Left lobe of liver (tissue), 2 donors: ENCODE data around the gene CRYBA2. TPM values are rescaled to one million over a fixed set of nuclear protein-coding genes. Genes with fewer than 3 reads are reported as not detected.

Experiments used
- ATAC-seq: fragments of 200-7000 bp; cut with Tn5 transposase; one replicate; pipeline ENCODE4 v1.9.1; 2020; ENCODE audit warnings: mild to moderate bottlenecking, moderate library complexity
- DNase-seq: peaks from one replicate; pipeline ENCODE4 v3.0.0-alpha.2; 2020; ENCODE audit warnings: low spot score
- total RNA-seq: library from RNA; stranded (reverse); gene quantifications from one replicate; pipeline ENCODE4 v1.2.1, GENCODE V29; 2021
- donor health status: DM: no; HTN: no; CAD: no; lungs with moderate emphysema.
- donor health status: DM: no; HTN: yes; CAD: no.

The CRYBA2 gene
- total RNA-seq, 1 donor from 2014 or later, result not detected

GRCh38 chr2:218983263-218983933 is 9.8 kb downstream of the CRYBA2 start:
- no peak for ATAC-seq

GRCh38 chr2:218982586-218983262 is 10.5 kb downstream of the CRYBA2 start:
- no peak for ATAC-seq
- no peak for DNase-seq

More at GRCh38 chr2:218983263-218983933, 9.8 kb downstream of the CRYBA2 start:
- DNase-seq, result no peak

- peak; percentile 63 for ATAC-seq
- no peak for DNase-seq
Measured at GRCh38 chr2:218981881-218982585, 11.2 kb downstream of the CRYBA2 start.

GRCh38 chr2:218981390-218981880 is 11.8 kb downstream of the CRYBA2 start:
- DNase-seq, result no peak
- ATAC-seq, result no peak

DNA sequence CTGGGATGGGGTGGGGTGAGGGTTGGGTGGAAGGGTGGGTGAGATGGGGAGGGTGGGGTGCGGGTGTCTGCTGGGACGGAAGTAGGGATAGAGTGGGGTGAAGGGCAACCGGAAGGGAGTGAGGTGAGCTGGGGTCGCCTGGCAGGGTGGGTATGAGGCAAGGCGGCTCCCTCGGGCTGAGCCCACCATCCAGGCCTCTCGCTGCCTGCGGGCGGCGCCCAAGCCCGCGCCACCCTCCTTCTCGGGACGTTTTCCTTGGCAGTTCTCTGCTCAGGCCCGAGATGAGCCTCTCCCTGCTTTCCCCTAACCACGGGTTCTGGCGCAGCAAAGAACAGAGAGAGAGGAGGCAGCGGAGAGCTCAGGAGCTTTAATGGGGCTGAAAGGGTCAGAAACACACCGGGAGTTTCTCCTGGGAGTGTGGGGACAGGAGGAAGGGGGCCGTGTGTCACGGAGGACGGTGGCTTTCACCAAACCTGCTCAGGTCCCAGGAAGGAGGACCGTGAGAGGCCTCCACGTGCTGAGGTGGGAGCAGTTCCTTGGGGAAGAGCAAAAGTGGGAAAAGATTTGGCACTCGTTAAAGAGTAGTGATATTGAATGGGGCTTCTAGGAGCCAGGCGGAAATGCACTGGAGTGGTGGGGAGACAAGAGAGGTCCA is 12.4 kb downstream of the CRYBA2 start:
- DNase-seq, result no peak
- ATAC-seq, result no peak

GRCh38 chr2:218979846-218980734 is 13.1 kb downstream of the CRYBA2 start:
- ATAC-seq (peak; percentile 95), DNase-seq (peak; percentile 80)

DNA sequence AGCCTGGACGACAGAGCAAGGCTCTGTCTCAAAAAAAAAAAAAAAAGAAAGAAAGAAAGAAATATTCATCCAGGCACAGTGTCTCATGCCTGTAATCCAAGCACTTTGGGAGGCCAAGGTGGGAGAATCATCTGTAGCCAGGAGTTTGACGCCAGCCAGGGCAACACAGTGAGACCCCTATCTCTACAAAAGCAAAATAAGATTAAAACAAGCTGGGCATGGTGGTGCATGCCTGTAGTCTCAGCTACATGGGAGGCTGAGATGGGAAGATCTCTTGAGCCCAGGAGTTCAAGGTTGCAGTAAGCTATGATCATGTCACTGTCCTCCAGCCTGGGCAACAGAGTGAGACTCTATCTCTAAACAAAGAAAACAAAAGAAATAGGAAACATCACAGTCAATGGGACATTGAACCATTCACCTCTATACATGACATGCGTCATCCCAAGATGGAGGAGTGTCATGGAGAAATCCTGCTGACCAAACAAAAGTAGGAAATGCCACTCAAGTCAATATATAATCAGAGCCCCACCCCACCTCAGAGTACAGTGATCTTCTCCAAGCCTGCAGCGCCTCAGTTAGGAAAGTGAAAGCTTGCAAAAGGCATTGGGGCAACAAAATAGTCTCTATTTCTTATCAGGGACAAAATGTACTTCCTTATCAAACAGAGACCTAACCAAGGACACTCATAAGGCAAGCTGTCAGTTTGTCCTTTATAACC is 18.0 kb downstream of the CRYBA2 start:
- ATAC-seq, result no peak

DNA sequence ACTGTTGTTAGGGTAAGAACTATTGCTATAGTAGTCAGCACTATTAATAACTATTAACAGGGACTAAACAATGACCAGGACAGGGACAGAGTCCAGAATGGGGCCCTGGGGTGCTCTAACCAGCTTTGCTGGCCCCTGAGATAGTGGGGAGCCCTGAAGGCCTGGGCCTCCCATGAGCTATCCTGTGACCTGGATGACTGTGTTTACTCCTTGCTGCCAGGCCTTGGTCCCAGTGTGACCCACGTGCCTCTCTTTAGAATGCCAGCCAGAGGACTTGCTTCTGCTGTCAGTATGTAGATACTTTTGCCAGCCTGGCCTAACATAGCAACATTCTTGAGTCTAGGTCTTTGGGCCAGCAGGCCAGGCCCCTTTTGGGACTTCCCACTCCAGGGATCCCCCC is 22.3 kb downstream of the CRYBA2 start:
- ATAC-seq, result no peak
- DNase-seq, result no peak

More for the DNA sequence above, 18.0 kb downstream of the CRYBA2 start:
- no peak for DNase-seq

DNA sequence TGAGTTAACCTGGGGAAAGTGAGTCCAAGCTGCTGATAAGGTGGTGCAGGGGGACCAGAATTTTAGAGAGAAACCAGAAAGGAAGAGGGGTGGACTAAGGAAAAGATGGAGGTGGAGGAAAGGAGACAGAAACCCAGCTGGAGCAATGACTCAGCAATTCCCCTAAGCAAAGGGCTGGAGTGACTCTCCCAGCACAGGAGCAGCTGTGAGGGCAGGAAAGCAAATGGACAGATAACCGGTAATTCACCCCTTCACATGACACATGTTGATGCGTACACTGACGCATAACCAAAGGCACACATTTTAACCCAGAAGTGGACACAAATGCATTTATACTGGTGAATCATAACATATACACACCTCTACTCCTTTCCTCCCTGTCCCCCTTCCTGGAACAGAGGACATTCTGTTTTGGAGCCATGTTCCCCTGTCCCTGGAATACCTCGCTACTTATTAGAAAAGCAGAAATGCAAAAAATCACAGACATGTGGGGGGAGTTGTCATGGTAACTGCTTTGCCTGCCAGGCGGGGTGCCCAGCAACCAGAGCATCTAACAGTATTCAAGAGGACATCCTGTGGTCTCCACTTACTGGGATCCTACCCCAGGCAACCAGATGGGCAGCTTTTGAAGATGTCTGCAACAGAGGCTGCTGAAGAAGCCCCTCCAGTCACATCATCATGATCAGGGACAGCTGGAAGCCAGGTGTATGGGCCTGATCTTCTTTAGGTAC is 29.0 kb downstream of the CRYBA2 start:
- DNase-seq (no peak), ATAC-seq (no peak)

GRCh38 chr2:218963601-218964000 is 29.6 kb downstream of the CRYBA2 start:
- ATAC-seq, result no peak
- DNase-seq, result no peak

GRCh38 chr2:218962859-218963492 is 30.2 kb downstream of the CRYBA2 start:
- ATAC-seq, result peak; percentile 62
- DNase-seq, result peak; percentile 48

DNA sequence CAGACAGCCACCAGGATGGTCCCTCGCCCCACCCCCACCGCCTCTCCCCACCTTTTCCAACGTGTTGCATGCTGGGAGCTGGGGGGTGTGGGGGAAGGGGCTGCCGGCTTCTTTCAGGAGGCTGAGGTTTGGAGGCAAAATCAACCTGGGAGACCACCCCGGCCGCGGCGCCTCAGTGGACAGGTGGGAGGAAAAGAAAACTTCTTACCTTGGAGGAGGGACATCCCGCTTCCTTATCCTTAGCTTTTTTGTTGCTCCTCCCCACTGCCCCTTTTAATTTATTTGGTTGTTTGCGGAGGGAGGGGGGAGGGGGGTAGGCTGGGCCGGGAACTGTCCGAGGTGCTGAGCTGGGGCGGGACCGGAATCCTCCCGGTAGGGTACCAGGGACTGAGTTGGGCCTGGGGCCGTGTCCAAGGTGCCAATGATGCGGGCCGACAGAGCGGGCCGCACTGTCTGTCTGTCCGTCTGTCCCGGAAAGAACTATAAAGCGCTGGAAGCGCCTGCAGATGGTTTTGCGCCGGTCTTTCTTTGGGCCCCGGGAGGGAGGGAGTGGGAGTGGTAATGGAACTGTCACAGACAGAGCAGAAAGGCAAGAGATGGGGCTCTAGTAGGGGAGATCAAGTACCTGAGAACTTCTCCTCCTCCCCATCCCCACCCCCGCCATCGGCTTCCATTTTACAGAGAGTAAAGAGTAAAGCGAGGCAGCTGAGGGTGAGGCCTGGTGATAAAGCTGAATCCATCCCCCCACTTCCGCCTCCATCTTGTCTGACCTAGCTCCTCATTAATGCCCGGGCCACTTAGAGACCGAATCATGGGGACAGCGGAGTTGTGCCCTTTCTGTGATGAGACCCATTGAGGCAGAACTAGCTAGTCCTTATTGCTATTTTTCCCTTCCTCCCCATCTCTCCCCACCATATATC is 31.3 kb downstream of the CRYBA2 start:
- DNase-seq, result peak; percentile 37
- no peak for ATAC-seq

DNA sequence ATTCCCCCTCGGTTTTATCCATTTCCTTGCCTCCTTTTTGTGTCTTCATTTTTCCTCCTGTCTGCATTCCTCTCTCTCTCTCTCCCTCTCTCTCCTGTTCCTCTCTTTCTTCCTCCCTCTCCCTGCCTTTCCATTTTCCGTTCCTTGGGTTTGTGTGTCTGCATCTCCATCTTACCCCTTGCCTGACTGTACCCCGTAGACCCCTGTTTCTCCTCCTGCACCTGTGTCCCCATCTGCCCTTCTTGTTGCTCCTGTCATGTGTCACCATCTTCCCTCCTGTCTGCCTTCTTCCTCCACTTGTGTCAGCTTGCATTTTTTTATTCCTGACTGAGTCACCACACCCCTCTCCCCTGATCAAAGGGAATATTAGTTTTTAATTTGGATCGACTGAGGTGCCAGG is 32.0 kb downstream of the CRYBA2 start:
- no peak for DNase-seq
- ATAC-seq, result no peak

DNA sequence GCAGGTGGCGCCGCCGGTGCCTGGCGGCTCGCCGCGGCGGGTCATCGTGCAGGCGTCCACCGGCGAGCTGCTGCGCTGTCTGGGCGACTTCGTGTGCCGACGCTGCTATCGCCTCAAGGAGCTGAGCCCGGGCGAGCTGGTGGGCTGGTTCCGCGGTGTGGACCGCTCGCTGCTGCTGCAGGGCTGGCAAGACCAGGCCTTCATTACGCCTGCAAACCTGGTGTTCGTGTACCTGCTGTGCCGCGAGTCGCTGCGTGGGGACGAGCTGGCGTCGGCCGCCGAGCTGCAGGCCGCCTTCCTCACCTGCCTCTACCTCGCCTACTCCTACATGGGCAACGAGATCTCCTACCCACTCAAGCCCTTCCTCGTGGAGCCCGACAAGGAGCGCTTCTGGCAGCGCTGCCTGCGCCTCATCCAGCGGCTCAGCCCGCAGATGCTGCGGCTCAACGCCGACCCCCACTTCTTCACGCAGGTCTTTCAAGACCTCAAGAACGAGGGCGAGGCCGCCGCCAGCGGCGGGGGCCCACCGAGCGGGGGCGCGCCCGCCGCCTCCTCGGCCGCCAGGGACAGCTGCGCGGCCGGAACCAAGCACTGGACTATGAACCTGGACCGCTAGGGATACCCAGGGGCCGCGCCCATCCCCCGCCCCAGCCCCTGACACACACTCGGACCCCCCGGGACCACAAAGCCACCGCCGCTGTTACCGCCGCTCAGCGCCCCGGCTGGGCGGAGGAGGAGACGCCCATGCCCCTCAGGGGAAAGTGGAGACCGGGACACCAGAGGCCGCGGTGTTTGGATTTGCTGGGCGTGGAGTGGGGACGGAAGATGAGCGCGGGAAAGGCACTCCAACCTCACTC is 32.7 kb downstream of the CRYBA2 start:
- DNase-seq, result peak; percentile 30
- ATAC-seq, result no peak

- DNase-seq (no peak), ATAC-seq (no peak)
Measured at GRCh38 chr2:218959761-218960308, 33.4 kb downstream of the CRYBA2 start.

GRCh38 chr2:218959141-218959731 is 34.0 kb downstream of the CRYBA2 start, which contains the start of gene CDK5R2:
CDK5R2 (plus strand) TSS chr2:218959666; CDS start chr2:218959821, 155 bp downstream.
- peak; percentile 51 for DNase-seq
- peak; percentile 62 for ATAC-seq
